NCI-H146 treated with DMSO at 0.1 percent for 48 hours (cell line): ENCODE measurements around the gene POLR2J.
A peak's percentile ranks its signal among the peaks of the same experiment; 100 is the strongest.

Experiments used
- DNase-seq: peaks from one replicate; lab custom pipeline; 2025; ENCODE audit not compliant: unreplicated experiment; lab: John Stamatoyannopoulos, UW

POLR2J gene

GRCh38 chr7:102444961-102445673 lies 33.6 kb downstream of the POLR2J start:
- DNase-seq, result no peak

DNA sequence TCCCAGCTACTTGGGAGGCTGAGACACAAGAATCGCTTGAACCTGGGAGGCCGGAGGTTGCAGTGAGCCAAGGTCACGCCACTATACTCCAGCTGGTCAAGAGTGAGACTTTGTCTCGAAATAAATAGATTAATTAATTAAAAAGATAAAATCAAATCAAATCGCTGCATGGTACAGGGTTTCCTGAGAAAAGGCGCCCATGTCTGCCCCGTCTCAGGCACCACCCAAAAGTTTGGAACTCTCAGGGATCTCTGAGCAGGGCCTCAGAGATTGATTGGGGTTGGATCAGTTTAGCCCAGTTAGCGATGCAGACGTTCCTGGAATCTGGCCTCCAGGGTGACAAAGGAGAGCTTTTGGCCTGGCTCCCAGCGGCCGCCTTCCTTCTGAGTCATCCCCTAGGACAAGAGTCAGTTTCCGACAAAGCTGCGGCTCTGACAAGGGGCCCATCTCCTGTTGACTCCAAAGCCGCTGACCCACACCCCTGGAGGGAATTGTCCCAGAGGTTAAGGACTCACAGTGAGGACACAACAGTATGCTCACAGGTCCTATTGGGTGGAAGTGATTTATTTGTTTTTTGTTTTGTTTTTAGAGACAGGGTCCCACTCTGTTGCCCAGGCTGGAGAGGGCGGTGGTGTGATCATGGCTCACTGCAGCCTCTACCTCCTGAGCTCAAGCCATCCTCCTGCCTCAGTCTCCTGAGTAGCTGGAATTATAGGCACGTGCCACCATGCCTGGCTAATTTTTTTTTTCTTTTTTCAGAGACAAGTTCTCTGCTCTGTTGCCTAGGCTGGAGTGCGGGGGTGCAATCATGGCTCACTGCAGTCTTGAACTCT lies 38.5 kb downstream of the POLR2J start:
- DNase-seq, result no peak

DNA sequence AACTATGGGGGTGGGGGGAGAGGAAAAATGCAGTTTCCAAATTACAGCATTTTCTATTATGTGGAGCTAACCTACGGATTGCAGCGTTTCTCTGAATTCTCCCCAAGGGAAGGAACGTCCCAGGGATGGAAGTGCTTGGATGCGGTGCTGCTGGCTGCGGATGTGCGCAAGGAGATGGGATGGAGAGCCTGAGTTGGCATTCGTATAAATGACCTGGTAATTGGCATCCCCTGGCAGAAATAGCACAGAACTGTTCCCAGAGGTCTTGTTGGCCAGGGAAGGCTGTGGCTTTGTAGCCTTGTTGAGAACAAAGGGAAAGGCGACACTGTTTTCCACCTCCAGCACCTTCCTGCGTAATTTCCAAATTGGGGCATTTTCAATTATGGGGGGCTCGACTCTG lies 42.6 kb downstream of the POLR2J start:
- DNase-seq, result no peak

GRCh38 chr7:102434039-102434486 lies 44.7 kb downstream of the POLR2J start:
- DNase-seq, result no peak

DNA sequence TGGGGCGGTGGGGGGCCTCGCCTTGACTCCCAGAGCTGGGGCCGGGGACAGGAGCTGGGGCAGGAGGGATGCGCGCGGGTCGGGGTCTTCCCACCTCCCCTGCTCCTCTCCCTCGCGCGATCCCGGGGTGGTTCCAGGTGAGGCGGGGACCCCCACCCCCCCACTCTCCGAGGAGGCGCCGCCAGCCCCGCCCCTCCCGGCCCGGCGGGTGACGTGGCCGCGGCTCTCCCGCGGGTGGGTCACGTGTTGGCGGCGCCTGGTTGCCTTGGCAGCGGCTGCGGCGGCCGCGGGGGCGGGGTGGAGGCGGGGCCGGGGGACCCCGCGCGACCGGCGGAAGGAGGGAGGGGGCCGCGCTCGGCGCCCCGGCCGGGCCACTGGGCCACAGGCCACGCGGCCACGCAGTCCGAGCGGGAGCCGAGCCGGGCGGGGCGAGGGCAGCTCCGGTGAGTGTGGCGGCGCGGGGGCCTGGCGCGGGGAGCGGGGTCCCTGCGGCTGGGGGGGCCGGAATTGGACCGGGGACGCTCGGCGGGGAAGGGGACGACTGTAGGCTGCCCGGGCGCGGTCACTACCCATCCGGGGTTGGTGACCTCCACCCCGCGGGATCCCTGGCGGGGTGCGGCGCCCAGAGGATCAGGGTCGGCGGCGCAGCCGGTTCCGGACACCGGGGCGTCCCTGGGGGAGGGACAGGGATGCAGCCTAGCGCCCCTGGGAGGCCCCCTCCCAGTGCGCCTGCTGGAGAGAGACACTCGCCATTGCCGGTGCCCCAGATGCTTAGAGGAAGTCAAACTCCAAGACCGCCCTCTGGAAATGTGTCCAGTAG lies 45.3 kb downstream of the POLR2J start, which contains the start of gene ORAI2:
Gene ORAI2 (plus strand): TSS at position 357 of the 820 bp plus-strand sequence. CDS start 5,382 bp downstream, outside the sequence.
- peak; percentile 38 for DNase-seq

GRCh38 chr7:102432442-102433218 lies 46.1 kb downstream of the POLR2J start:
- DNase-seq, result peak; percentile 27

- no peak for DNase-seq
Observed at GRCh38 chr7:102431617-102432298, 47.0 kb downstream of the POLR2J start.

DNA sequence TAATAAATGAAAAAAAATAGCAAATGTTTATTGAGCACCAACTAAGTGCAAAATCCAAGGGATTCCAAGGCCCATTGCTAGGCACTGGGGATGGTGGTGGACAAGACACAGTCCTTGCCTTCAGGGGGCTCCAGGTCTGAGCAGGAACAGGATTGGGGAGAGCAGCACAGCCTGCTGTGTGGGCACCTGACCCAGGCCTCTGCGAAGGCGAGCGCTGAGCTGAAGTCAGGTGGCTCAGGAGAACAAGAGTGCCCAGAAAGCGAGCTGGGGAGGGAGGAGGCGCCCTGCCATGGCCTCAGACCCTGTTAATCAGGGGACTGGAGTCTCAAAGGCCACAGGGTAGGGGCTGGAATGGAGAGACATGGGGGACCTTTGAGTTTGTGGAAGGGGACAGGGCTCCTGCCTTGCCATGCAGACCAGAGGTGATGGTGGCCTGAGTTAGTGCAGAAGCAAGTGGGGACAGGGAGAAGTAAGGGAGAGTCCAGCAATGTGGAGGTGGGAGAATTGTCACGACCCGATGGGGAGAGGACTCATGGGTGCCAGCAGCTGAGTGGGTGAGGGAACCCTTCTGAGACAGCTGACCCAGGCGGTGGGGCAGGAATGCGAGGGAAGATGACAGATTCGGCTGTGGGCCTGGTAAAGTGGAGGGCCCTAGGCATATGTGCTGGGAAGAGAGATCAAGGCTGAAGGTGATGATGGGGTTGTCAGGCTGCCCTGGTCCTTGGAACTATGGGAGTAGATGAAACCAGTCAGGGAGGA lies 49.4 kb downstream of the POLR2J start:
- DNase-seq, result no peak

DNA sequence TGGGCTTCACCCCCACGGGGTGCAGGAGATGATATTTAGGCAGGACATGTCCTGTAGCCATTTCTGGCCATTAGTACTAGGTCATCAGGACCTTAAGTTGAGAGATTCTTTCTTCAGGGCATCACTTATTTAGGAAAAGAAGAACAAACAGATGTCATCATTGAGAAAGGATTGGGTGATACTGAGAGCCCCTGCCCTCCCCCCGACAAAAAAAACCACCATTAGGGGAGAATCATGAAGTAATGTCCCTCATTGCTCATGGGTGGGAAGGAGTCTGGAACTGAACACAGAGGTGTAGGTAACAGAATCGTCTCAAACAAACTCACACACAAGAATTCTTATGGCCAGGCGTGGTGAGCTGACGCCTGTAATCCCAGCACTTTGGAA lies 51.7 kb downstream of the POLR2J start:
- no peak for DNase-seq

- no peak for DNase-seq
Observed at GRCh38 chr7:102426268-102427018, 52.3 kb downstream of the POLR2J start.

- DNase-seq, result no peak
Observed at GRCh38 chr7:102425639-102426267, 53.0 kb downstream of the POLR2J start.

DNA sequence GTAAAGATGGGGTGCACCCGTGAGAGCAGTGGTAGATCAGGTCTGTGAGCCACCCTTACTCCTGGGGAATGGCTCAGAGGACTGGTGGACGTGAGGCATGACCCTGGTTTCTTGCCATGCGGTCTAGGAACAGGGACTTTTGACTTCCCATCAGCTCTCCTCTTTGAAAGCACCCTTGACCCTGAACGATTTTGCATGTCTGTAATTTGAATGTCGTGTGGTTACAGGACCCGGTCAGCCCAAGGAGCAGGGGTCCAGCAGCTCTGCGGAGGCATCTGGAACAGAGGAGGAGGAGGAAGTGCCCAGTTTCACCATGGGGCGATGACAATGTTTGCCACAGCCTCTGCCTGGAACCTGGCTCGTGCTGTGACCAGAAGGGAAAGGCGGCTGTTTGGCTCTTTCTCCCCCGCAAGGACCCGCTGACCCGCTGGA lies 53.9 kb downstream of the POLR2J start:
- DNase-seq, result no peak

GRCh38 chr7:102424129-102424551 lies 54.6 kb downstream of the POLR2J start:
- DNase-seq, result no peak
